RPMI7951 (cell line): ENCODE measurements around the gene LRP1B. TPM values are rescaled to one million over a fixed set of nuclear protein-coding genes. Genes with fewer than 3 reads are reported as not detected.

ENCODE experiments used
- DNase-seq: peaks from one replicate; pipeline ENCODE4 v3.0.0-alpha.2; 2012; ENCODE audit warnings: low read depth
- total RNA-seq: library from RNA; depleted of rRNA; stranded (reverse); fragments of >200 nt; shearing (Covaris generic); gene quantifications from 2 replicates; pipeline ENCODE4 v1.2.3, GENCODE V29; 2014

The LRP1B gene
- total RNA-seq, 1 experiment from 2014 or later = not detected

GRCh38 chr2:141957827-141958450, 172.9 kb downstream of the LRP1B start:
- DNase-seq = no peak

DNA sequence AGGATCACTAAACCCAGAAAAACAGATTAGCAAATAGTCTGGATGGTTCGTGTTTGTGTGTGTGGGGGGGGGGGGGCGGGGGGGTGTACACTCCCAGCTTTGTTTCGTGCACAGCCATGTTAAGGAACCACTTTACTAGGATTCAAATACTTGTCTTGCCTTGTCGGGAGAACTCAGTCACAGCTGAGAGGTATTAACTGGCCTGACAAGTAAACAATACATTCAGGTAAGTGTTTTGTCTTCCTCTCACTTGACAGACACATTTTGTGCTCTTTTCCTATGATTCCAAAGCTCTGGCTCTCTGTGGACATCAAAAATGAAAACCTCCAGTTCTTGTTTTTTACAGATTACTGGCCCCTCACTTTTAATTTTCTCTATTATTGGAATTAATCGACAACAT, 173.5 kb downstream of the LRP1B start:
- DNase-seq = no peak

- DNase-seq = no peak
These were observed 183.3 kb downstream of the LRP1B start for GRCh38 chr2:141947396-141948114.

DNA sequence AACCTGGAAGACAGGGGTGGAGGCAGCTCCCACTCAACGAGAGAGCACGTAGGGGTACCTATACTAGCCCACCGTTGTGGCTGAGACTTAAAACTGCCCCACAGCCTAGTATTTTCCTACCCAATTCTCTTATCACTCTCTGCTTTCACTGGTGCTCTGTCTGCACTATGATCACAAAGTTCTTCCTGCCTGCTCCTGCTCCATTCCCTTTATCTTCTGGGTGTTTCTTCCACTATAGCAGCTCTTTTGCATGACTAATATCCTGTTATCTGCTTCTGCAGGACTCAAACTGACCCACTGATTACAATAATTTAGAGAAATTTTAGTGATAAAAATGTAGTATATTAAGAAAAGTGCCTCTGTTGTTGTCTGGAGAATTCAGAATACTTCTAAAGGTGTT, 184.8 kb downstream of the LRP1B start:
- DNase-seq = no peak

GRCh38 chr2:141943918-141944317, 186.9 kb downstream of the LRP1B start:
- no peak for DNase-seq

DNA sequence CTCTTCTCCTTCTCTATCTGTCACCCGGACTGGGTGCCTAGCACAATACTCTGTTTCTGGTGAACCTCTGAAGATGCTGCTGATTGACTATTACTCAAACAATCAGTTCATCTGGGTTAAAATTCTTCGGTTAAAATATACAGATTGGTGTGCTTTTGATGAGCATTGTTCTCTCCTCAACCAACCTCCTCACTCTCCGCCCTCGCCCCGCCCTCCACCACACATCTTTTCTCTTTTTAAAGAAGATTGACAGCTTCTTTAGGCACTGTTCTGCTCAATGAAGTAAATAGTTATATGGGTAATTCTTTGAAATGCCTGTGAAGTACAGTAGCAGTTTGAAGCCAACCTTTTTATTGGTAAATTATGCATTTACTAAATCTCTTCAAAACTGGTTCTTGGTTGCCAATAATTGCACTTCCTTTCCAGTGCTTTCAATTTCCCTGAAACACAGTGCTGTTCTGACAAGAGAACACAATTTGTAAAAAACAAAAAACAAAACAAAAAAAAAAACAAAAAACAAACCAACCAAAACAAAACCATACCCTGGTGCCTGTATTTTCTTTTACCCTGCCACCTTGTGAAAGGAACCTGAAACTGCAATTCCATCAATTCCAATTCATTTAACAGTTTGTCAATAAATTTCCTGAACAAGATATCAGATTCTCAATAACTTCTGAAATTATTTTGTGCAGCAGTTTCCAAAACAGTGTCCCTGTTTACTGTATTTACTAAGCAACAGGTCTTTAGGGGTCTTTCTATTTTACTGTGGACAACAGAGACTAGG, 188.6 kb downstream of the LRP1B start:
- DNase-seq = no peak

- no peak for DNase-seq
These were observed 189.6 kb downstream of the LRP1B start for GRCh38 chr2:141941210-141941714.

- DNase-seq = no peak
These were observed 190.1 kb downstream of the LRP1B start for GRCh38 chr2:141940709-141941108.

GRCh38 chr2:141933226-141933625, 197.6 kb downstream of the LRP1B start:
- no peak for DNase-seq

GRCh38 chr2:141932261-141932660, 198.6 kb downstream of the LRP1B start:
- no peak for DNase-seq

- DNase-seq = no peak
These were observed 199.0 kb downstream of the LRP1B start for GRCh38 chr2:141931797-141932196.

GRCh38 chr2:141930803-141931202, 200.0 kb downstream of the LRP1B start:
- DNase-seq = no peak

- no peak for DNase-seq
These were observed 201.2 kb downstream of the LRP1B start for GRCh38 chr2:141929331-141930252.

DNA sequence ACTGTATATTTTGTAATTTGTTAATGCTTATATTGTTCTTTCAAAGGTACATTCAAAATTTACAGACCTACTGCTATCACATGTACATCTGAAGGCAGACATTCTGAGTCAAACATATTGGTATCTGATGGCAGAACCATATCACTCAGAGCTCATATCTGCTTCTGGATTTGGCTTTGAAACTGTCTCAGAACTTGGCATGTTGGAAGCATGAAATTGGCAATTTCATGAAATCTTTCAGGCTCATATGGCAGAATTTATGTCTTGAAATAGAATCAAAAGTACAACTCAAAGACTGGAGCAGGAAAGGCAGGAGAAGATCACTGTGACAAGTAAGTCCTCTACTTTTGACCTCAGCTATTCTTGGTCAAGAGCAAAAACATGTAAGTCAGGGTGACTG, 202.3 kb downstream of the LRP1B start:
- DNase-seq = no peak

- DNase-seq = no peak
These were observed 203.3 kb downstream of the LRP1B start for GRCh38 chr2:141927536-141927935.

DNA sequence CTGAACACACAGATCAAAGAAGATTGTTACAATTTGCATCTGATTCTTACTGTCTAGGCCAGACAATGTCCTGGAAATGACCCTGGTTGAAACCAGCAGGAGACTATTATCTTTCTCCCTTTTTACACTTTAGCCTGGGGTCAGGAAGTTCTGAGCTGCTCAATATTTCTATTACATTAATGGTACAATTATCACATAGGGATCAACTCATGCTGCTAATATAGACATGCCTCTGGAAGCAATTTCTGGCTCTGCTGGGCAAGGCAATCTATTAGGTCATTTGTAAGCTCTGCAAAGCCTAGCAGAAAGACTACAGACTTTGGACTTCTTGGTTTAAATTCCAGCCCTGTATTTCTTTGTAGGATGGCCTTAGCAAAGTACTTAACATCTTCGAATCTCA, 205.3 kb downstream of the LRP1B start:
- DNase-seq = no peak

- no peak for DNase-seq
These were observed 207.2 kb downstream of the LRP1B start for GRCh38 chr2:141923657-141924056.

GRCh38 chr2:141911485-141912066, 219.2 kb downstream of the LRP1B start:
- no peak for DNase-seq

DNA sequence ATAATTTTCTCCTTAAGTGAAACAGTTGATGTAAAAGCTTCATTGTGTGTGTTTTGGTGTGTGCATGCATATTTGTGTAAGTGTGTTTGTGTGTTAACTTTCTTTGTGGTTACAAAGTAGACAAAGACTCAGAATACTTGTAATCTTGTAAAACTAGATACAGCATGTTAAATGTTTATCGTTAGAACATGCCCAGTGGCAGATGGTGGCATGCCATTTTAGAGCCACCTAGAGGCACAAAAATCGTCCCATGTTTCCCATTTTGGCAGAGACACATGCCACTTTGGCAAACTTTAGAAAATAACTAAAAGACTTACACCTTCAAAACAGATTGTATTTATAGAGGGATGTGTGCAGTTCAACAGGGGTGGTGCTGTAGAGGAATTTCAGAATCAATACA, 224.1 kb downstream of the LRP1B start:
- DNase-seq = no peak

GRCh38 chr2:141900826-141901225, 230.0 kb downstream of the LRP1B start:
- DNase-seq = no peak

DNA sequence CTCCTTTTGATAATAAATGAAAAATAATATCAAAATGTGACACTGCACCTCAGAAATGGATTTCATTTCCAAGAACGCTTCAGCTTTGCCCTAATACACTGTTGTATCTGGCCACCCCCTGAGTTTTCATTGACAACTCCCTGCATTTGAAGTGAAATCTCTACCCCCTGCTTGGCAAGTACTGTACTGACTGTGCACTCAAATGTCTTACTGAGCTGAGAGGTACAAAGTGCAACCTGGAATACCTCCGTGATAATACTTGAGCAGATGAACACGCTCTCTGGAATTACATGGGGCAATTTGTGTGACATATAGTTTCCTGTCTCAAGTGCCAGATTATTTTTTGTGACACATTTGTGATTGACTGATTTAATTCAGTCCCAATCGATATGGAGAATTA, 231.1 kb downstream of the LRP1B start:
- DNase-seq = no peak
